Lung microvascular endothelial cell (primary cell): ENCODE measurements around the gene FBH1. TPM values are rescaled to one million over a fixed set of nuclear protein-coding genes. Genes with fewer than 3 reads are reported as not detected.
A peak's percentile ranks its signal among the peaks of the same experiment; 100 is the strongest.
"Not testable (repeated sequence)": the region's sequence is repeated elsewhere in the genome, so short reads cannot be mapped to it uniquely, and the experiment has no call there.

ENCODE experiments used
- DNase-seq, 2 donors: peaks; one replicate each; pipeline versions ENCODE4 v3.0.0 to v3.0.0-alpha.2; 2010; ENCODE audit warnings: low read depth in 2 of 2
- total RNA-seq: library from RNA; depleted of rRNA; stranded (reverse); fragments of >200 nt; gene quantifications from 2 replicates; pipeline ENCODE4 v1.2.1, GENCODE V29; 2014

Gene FBH1
- total RNA-seq, 1 donor from 2014 or later = 92.5 TPM

- no peak for DNase-seq
Measured at GRCh38 chr10:5903563-5903962, 13.5 kb downstream of the FBH1 start.

GRCh38 chr10:5904227-5904626 lies 14.2 kb downstream of the FBH1 start:
- no peak for DNase-seq

- peak; percentile 54 to 69 for DNase-seq
Measured at GRCh38 chr10:5905854-5906507, 15.9 kb downstream of the FBH1 start.

- peak in 1 of 2 donors; percentile 7 for DNase-seq
Measured at GRCh38 chr10:5906651-5907050, 16.6 kb downstream of the FBH1 start.

- DNase-seq = not testable (repeated sequence)
Measured at GRCh38 chr10:5908676-5909075, 18.6 kb downstream of the FBH1 start.

GRCh38 chr10:5910323-5911100 lies 20.5 kb downstream of the FBH1 start:
- peak; percentile 9 to 68 for DNase-seq

GRCh38 chr10:5911670-5912069 lies 21.6 kb downstream of the FBH1 start:
- DNase-seq = no peak

GRCh38 chr10:5913736-5914135 lies 23.7 kb downstream of the FBH1 start:
- no peak for DNase-seq

GRCh38 chr10:5915451-5915850 lies 25.4 kb downstream of the FBH1 start:
- peak in 1 of 2 donors; percentile 95 for DNase-seq

GRCh38 chr10:5917305-5917704 lies 27.3 kb downstream of the FBH1 start:
- no peak for DNase-seq

- no peak for DNase-seq
Measured at GRCh38 chr10:5918763-5919162, 28.7 kb downstream of the FBH1 start.

GRCh38 chr10:5919568-5919967 lies 29.5 kb downstream of the FBH1 start:
- no peak for DNase-seq

GRCh38 chr10:5921746-5922145 lies 31.7 kb downstream of the FBH1 start:
- no peak for DNase-seq

- DNase-seq = no peak
Measured at GRCh38 chr10:5924889-5925288, 34.8 kb downstream of the FBH1 start.

GRCh38 chr10:5927306-5927705 lies 37.3 kb downstream of the FBH1 start:
- no peak for DNase-seq

GRCh38 chr10:5929442-5929841 lies 39.4 kb downstream of the FBH1 start:
- no peak for DNase-seq

GRCh38 chr10:5930272-5930671 lies 40.2 kb downstream of the FBH1 start:
- no peak for DNase-seq

GRCh38 chr10:5932345-5932744 lies 42.3 kb downstream of the FBH1 start:
- DNase-seq = no peak

- DNase-seq = no peak
Measured at GRCh38 chr10:5933909-5934546, 44.0 kb downstream of the FBH1 start.

- no peak for DNase-seq
Measured at GRCh38 chr10:5935628-5936027, 45.6 kb downstream of the FBH1 start.

GRCh38 chr10:5937016-5937415 lies 47.0 kb downstream of the FBH1 start:
- DNase-seq = no peak

GRCh38 chr10:5938291-5938690 lies 48.2 kb downstream of the FBH1 start:
- DNase-seq = no peak

- no peak for DNase-seq
Measured at GRCh38 chr10:5940807-5941218, 50.8 kb downstream of the FBH1 start.
